GM19193 (cell line): Measurements from ENCODE around the gene RFT1.

Experiments used
- POLR2A ChIP-seq: IDR thresholded peaks from 4 replicates; pipeline ENCODE4 v1.6.1; 2011; ENCODE audit not compliant: insufficient read depth, insufficient read length; ENCODE audit errors: extremely low read depth

The RFT1 gene

DNA sequence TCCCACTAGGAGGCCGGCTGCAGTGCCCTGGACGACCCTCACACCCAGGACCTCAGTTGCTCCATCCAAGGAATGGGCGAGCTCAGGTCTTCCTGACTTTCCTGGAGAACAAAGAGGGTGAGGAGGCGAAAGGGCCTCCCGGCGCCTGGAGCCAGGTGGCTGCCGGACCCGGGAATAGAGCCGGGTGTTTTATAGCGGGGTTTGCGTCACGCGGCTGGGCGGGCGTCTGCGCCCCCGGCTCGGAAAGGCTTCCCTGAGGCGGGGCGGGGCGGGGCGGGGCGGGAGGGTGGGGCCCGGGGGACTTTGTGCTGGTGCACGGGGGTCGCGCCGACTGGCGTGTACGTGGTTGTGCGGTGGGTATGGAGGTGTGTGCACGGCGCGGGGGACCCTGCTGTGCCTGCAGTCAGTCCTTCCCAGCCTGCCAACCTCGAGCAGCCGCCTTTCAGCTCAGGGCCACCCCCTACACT is 26.2 kb upstream of the RFT1 start:
- no peak for TF ChIP-seq POLR2A

DNA sequence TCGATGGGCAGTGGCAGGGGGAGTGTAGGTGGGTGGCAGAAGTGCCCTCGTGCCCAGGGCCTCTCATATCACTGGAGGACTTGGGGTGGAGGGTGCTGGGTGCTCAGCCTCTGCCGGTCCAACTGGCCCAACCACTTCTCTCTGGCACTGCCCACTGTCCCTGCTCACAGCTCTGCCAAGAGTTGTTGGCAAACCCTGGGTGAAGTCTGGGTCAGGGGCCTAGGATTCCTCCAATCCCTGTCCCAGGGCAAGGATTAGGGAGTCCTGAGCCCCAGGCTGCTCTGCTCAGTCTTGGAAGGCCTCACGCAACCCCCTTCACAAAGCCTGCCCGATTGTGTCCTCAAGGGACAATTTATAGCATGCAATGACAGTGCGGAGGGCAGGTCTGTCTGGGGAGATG is 25.5 kb upstream of the RFT1 start:
- TF ChIP-seq POLR2A: no peak

DNA sequence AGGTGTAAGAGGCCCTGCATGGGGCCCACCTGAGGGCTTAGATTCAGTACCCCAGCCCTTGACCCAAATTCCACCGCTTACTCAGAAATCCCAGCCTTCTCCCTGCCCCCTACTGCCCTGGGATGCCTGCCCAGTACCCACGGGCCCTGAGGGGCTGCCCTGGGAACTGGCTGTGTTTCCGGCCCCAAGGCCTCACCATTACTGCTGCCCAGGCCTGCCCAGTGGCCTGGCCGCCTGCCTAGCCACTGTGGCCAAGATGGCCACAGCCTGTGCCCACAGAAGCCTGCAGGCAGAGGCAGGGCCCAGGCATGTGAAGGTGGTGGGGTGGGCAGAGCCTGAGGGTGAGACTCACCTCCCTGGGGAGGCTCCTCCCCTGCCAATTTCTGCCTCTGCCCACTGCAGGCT is 24.6 kb upstream of the RFT1 start:
- TF ChIP-seq POLR2A: no peak

DNA sequence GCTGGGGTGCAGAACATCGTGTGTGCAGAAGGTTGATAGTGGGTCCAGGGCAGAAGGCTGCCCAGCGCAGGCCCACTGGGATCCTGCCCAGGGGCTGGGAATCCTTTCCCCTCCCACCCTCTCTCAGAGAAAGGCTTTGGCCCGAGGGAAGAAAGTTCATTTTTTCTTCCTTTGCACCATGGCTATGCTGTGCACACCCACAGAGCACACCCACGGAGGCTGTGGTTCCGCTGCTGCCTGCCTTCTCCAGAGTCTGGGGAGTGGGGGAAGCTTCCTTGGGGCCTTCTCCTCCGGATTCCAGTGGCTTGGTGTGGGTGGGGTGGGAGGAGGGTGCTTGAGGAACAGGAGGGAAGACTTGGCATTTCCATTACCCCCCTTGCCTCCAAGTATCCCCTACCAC is 23.7 kb upstream of the RFT1 start:
- no peak for TF ChIP-seq POLR2A

DNA sequence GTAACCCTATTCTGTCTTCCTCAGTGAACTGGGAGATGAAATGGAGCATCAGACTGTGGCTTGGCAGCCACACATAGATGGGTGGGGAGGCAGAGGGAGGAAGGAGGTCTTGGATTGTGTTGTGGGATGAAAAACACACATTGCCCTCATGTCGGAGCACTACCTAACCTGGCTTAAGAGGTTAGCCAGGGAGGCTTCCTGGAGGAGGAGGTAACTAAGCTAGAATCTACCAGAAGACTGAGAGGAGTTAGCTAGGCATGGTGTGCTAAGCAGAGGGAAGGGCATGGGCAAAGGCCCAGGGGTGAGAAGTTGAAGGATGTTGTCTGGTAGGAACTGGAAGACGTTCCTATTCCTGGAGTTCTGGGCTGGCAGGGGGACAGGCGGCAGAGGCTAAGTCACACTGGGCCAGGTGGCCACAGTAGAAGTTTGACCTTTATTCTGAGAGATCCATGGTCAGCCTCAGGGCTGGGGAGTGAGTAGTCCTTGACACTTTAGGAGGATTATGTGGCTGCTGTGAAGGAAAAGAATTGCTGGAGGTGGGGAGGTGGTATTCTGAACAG is 23.1 kb upstream of the RFT1 start:
- TF ChIP-seq POLR2A: no peak

DNA sequence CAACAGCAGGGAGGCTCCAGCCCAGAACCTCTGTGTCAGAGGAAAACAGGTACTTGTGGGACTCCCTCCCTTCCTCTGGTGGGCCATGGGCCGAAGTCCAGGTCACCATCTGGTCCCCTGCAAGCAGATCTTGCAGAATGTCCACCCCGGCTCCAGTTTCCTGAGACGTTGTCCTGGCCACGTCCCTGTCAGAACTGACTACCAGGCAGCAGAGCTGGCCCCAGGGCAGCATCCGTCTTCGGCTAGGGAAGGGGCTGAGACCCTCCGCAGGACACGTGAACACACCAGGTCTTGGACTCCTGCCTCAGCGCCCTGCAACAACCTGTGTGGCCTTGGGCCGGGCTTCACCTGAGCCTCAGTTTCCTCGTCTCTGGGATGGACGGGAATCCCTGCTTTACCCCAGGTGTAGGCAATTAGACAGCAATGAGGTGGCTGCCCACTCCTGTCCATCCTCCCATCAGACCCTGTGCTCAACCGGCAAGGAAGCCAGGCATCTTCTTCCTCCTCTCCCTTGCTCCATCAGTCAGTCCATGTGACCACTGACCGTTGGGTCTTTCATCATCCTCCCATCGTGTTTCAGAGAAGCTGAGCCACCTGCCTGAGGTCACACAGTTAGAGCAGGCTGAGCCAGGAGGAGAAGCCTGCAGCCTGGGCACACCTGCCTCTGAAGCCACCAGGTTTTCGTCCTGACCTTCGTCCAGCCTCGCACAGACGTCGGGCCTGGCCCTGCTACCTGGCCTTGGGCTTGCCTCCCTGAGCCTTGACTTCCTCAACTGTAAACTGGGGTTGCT is 21.8 kb upstream of the RFT1 start:
- no peak for TF ChIP-seq POLR2A

DNA sequence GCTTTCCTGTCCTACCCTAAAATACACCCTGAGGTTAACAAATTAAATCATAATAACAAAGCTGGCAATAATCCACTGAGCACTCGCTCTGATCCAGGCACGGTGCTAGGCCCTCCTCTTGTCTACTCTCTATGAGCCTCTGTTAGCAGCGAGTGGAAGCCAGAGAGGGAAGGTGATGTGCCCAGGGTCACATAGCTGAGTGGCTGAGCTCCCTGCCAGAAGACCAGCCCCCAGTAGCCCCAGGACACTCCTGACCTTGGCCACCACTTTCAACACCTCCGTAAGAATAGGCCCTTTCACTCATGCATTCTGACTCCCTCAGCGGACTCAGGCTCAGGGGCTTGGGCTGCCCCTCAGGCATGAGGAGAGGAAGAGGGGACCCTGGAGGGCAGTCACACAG is 21.2 kb upstream of the RFT1 start:
- no peak for TF ChIP-seq POLR2A

DNA sequence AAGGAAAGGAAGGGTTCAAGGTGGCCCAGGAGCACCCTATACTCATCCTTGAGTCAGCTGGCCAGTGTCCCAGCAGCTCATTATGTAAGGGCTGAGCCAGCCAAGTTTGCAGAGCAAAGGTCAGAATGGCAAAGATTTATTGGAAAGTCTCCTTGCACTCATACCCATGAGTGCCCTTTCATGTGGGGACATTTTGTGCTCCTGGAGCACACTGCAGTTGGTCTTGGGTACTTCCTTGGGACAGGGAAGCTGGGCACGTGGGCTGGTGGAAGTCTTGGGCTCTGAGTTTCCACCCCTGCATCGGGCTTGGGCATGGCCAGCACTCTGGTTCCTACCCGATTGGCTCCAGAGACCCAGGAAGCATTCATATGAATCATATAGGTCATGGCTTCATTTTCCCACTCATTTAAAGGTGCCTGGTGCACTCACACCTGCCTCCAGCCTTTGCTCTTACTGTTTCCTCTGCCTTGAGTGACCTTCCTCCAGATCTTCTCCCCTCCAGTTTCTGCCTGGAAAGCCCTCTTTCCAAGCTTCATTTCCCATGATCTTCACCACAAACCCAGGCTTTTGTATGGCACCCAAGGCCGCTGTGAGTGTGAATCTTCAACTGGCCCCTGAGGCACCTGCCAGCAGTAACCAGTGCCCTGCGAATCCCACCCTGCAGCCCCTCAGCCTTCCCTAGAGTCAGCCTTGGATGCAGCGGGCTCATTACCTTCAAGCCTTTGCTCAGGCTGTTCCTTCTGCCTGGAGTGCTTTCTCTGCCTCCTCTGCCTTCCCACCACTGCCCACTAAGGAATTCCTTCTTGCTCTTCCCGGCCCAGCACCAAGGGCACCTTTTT is 20.2 kb upstream of the RFT1 start:
- TF ChIP-seq POLR2A: no peak

DNA sequence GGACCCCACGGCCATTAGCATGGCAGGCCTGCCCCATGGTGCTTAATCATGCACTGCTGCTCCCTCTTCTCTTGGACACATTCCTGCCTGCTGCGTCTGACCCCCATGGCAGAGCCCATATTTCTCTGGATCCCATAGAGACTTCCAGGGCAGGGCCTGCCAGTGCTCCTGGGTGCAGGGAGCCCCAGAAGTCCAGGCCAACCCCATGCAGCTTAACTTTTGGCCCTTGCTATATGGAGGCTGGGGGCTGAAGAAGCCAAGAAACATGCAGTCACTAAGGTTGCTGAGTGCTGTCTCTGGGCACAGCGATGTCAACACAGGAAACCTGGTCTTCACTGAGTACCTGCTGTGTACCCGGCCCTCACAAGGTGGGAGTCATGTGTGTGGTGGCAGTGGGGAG is 19.5 kb upstream of the RFT1 start:
- TF ChIP-seq POLR2A: no peak

DNA sequence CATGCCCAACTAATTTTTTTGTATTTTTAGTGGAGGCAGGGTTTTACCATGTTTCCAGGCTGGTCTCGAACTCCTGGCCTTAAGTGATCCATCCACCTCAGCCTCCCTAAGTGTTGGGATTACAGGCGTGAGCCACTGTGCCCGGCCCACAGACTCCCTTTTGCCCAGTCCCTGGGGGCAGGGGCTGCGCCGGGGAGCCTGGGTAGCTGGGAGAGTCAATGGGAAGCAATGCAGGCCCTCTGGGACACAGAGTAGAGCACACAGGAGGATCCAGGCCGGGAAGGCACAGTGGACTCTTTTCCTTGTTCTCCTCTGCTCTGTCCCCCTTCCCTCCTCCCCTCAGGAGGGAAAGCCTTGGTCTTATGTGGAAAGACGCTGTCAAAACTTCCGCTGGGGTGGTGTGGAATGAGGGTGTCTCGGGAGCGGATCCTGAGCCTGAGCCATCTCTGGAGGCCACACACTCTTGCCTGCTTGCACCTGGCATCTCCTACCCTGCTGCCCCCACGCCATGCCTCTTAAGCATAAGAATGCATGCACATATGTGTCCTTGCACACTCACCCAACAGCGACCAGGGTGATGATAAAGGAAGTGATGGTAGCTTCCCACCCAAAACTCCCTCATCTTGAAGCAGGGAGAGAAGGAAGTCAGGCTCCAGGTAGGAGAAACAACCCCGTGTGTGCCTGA is 18.9 kb upstream of the RFT1 start:
- no peak for TF ChIP-seq POLR2A

DNA sequence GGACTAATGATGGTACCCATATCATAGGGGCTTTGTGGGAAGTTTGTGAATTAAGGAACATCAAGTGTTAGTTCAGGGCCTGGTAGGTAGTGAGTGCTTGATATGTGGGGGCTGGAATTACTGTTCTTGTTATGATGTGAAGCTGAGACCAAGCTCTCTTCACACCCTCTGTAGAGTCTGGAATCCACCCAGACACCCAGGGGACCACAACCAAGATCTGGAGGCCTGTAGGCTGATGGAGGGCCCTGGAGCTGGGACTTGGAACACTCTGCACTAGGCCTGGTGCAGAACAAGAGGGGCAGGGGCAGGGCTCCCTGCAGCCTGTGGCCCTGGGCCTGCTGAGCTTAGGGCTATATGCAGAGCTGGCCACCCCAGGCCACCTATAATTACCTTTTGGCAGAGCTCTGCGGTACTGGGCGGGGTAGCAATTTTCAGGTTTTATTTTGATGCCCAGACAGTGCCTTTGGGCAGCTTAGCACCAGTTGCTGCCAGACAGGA is 17.7 kb upstream of the RFT1 start:
- no peak for TF ChIP-seq POLR2A

DNA sequence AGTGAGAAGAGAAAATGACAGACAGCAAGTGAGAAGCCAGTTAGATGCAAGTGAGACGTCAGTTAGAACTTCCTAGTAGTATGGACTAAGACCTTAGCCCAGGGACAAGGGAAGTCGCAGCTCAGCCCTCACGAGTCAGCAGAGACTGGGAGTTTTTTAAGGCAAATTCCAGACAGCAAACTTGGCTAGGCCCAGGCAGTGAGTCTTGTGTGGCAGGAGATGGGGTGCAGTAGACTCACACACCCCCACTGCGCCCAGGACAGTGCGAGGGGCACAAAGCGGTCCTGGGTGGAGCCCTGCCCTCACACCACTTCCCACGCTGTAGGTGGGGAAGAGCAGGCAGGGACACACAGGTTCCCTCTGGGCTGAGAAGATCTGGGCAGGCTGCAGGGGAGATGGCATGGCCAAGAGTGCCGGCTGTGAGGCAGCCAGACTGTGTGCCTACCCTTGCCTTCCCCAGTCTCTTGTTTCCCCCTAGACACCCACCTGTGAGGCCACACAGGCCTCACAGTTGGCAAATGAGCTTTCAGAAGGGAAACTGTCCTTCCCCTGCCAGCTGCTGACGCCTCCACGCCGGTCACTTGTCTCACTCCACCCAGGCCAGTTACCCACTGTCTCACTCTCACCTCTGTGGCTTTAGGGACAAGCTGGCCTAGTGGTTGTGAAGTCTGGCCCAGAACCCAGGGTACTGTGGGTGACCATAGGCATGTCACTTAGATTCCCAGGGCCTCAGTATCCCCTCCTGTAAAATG is 17.1 kb upstream of the RFT1 start:
- no peak for TF ChIP-seq POLR2A

DNA sequence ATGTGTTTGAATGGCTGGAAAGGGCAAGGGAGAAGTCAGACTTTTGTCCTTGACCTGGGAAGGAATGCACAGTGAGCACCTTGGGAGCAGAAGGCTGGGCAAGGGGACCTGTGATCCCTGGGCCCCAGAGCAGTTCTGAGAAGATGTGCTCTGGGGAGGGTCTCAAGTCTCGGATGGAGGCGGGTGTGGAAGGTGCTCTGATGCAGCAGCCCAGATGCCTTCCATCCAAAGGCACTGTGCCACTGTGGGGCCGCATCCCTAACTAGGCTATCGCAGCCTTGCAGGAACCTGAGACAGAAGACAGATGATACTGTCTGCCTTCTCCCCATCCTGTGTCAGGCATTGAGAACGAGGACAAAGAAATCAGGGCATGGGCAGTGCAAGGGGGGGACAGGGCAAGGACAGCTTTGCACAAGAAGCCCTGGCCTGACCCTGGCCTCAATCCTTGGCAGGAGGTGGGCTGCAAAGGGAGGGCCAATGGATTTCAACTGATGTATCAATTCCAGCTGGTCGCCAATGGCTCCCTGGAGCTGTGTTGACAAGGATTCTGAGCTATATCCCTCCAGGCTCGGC is 16.2 kb upstream of the RFT1 start:
- TF ChIP-seq POLR2A: no peak

DNA sequence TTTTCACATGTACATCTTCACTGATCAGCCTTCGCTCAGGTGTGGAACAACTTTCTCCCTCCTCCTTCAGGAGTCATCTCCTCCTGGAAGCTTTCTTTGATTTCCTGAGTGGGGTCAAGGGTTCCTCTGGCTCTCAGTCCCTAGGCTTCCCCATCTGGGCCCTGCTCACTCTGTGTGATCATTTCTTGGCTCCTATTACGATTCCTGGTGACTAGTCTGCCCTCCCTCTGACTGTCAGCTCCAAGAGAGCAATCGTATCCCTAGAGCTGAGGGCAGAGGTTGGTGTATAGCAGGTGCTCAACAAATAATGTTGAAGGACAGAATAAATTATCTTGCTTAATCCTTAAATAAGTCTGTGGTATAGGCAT is 15.5 kb upstream of the RFT1 start:
- TF ChIP-seq POLR2A: no peak

DNA sequence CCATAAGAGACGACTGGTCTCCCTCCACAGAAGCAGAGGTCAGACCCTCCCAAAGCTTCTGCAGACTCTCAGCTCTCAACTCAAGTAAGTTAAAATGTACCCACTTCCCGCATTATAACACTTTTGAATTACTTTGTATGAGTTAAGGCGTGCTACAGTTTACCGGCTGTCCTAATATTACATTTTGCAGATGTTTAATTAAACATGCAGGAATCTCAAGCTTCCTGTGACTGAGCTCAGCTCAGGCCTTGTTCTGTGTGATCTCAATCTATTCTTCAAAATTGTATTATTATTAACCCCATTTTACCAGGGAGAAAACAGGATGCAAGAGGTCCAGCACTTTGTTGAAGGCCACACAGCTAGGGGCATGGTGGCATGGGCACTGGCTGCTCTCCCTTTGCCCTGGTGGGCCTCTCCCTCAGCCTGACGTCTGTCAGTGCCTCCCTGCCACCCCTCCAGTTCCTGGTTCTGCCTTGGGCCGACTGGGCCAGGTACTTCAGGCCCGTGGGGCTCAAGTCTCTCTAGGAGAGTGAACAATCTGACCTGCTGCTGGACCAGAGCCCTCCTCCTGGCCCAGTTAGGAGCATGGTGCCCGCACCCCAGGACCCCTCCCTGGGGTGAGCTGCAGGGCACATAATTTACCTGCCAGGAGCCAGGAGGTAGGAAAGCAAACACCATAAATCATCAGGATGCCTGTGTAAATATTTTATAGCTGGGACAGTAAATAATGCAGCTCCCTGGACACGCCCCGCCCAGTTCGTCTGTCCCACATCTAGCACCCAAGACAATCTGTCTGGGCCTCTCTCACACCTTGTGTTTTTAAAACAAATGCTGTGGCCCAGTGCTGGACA is 14.9 kb upstream of the RFT1 start:
- no peak for TF ChIP-seq POLR2A
